ENCODE measurements around the gene KRTAP9-8. TPM values are rescaled to one million over a fixed set of nuclear protein-coding genes. Genes with fewer than 3 reads are reported as not detected.

The KRTAP9-8 gene
- total RNA-seq, 1 donor from 2014 or later, result not detected

- peaks cover 13% of the 10 kb centered on the region for H3K4me1 Mint-ChIP-seq (ENCODE audit: low read depth)
- no peaks in the 10 kb centered on the region for H3K36me3 Mint-ChIP-seq (ENCODE audit: low read depth)
- no peak for DNase-seq (ENCODE audit: low spot score)
- no peak for TF ChIP-seq CTCF (IDR thresholded peaks at IDR 0.05)
- no peak overlapping the region for H3K4me3 Mint-ChIP-seq (ENCODE audit: unreplicated experiment)
- no peaks in the 10 kb centered on the region for H3K27me3 Mint-ChIP-seq (ENCODE audit: low read depth)
- H3K9me3 Mint-ChIP-seq (ENCODE audit: low read depth), result peaks cover 3% of the 10 kb centered on the region
- no peak overlapping the region for H3K27ac Mint-ChIP-seq (ENCODE audit: unreplicated experiment)
These were observed 46.7 kb downstream of the KRTAP9-8 start for GRCh38 chr17:41284546-41284945.

GRCh38 chr17:41287050-41287449 lies 49.3 kb downstream of the KRTAP9-8 start:
- no peaks in the 10 kb centered on the region for H3K27me3 Mint-ChIP-seq (ENCODE audit: low read depth)
- no peaks in the 10 kb centered on the region for H3K36me3 Mint-ChIP-seq (ENCODE audit: low read depth)
- DNase-seq (ENCODE audit: low spot score), result no peak
- H3K4me1 Mint-ChIP-seq (ENCODE audit: low read depth), result peaks cover 13% of the 10 kb centered on the region
- TF ChIP-seq CTCF (IDR thresholded peaks at IDR 0.05), result no peak
- no peak overlapping the region for H3K27ac Mint-ChIP-seq (ENCODE audit: unreplicated experiment)
- H3K4me3 Mint-ChIP-seq (ENCODE audit: unreplicated experiment), result no peak overlapping the region
- H3K9me3 Mint-ChIP-seq (ENCODE audit: low read depth), result no peaks in the 10 kb centered on the region

Other genes starting within 250 kb of the KRTAP9-8 start
- not detected in 3 replicates for gene KRTAP3-3, start 243.8 kb upstream of the KRTAP9-8 start, total RNA-seq
- not detected in 3 replicates for gene KRTAP3-2, start 238.1 kb upstream of the KRTAP9-8 start, total RNA-seq
- not detected in 3 replicates for gene KRTAP3-1, start 228.9 kb upstream of the KRTAP9-8 start, total RNA-seq
- gene KRTAP1-5, start 210.8 kb upstream of the KRTAP9-8 start, total RNA-seq, result not detected in 3 replicates
- gene KRTAP1-4, start 207.8 kb upstream of the KRTAP9-8 start, total RNA-seq, result not detected in 3 replicates
- not detected in 3 replicates for gene KRTAP1-3, start 203.1 kb upstream of the KRTAP9-8 start, total RNA-seq
- gene KRTAP1-1, start 196.5 kb upstream of the KRTAP9-8 start, total RNA-seq, result not detected in 3 replicates
- not detected in 3 replicates for gene KRTAP2-1, start 190.7 kb upstream of the KRTAP9-8 start, total RNA-seq
- not detected in 3 replicates for gene KRTAP2-2, start 182.8 kb upstream of the KRTAP9-8 start, total RNA-seq
- not detected in 3 replicates for gene KRTAP2-3, start 177.9 kb upstream of the KRTAP9-8 start, total RNA-seq
- gene KRTAP2-4, start 172.1 kb upstream of the KRTAP9-8 start, total RNA-seq, result not detected in 3 replicates
- not detected in 3 replicates for gene KRTAP4-7, start 153.8 kb upstream of the KRTAP9-8 start, total RNA-seq
- gene KRTAP4-8, start 139.9 kb upstream of the KRTAP9-8 start, total RNA-seq, result not detected in 3 replicates
- gene KRTAP4-16, start 135.8 kb upstream of the KRTAP9-8 start, total RNA-seq, result not detected in 3 replicates
- gene KRTAP4-9, start 132.6 kb upstream of the KRTAP9-8 start, total RNA-seq, result not detected in 3 replicates
- gene KRTAP4-11, start 119.6 kb upstream of the KRTAP9-8 start, total RNA-seq, result not detected in 3 replicates
- gene KRTAP4-12, start 113.8 kb upstream of the KRTAP9-8 start, total RNA-seq, result not detected in 3 replicates
- gene KRTAP4-6, start 97.5 kb upstream of the KRTAP9-8 start, total RNA-seq, result not detected in 3 replicates
- not detected in 3 replicates for gene KRTAP4-5, start 88.2 kb upstream of the KRTAP9-8 start, total RNA-seq
- not detected in 3 replicates for gene KRTAP4-4, start 77.3 kb upstream of the KRTAP9-8 start, total RNA-seq
- gene KRTAP4-3, start 69.8 kb upstream of the KRTAP9-8 start, total RNA-seq, result not detected in 3 replicates
- gene KRTAP4-2, start 59.8 kb upstream of the KRTAP9-8 start, total RNA-seq, result not detected in 3 replicates
- not detected in 3 replicates for gene KRTAP4-1, start 53.1 kb upstream of the KRTAP9-8 start, total RNA-seq
- not detected in 3 replicates for gene KRTAP9-1, start 48.1 kb upstream of the KRTAP9-8 start, total RNA-seq
- gene KRTAP9-2, start 11.4 kb upstream of the KRTAP9-8 start, total RNA-seq, result not detected in 3 replicates
- not detected in 3 replicates for gene KRTAP9-3, start 5.5 kb upstream of the KRTAP9-8 start, total RNA-seq
- gene KRTAP9-4, start 11.7 kb downstream of the KRTAP9-8 start, total RNA-seq, result not detected in 3 replicates
- not detected in 3 replicates for gene KRTAP9-9, start 17.4 kb downstream of the KRTAP9-8 start, total RNA-seq
- gene KRTAP9-6, start 27.4 kb downstream of the KRTAP9-8 start, total RNA-seq, result not detected in 3 replicates
- gene KRTAP9-7, start 37.7 kb downstream of the KRTAP9-8 start, total RNA-seq, result not detected in 3 replicates
- not detected in 3 replicates for gene KRTAP29-1, start 64.9 kb downstream of the KRTAP9-8 start, total RNA-seq
- not detected in 3 replicates for gene KRTAP16-1, start 71.3 kb downstream of the KRTAP9-8 start, total RNA-seq
- gene KRTAP17-1, start 77.7 kb downstream of the KRTAP9-8 start, total RNA-seq, result not detected in 3 replicates
- not detected in 3 replicates for gene KRT33A, start 112.8 kb downstream of the KRTAP9-8 start, total RNA-seq
- gene KRT33B, start 131.8 kb downstream of the KRTAP9-8 start, total RNA-seq, result not detected in 3 replicates
- gene KRT34, start 144.3 kb downstream of the KRTAP9-8 start, total RNA-seq, result not detected in 3 replicates
- gene KRT31, start 159.6 kb downstream of the KRTAP9-8 start, total RNA-seq, result not detected in 3 replicates
- not detected in 3 replicates for gene KRT37, start 186.6 kb downstream of the KRTAP9-8 start, total RNA-seq
- gene KRT38, start 203.0 kb downstream of the KRTAP9-8 start, total RNA-seq, result not detected in 3 replicates
- not detected in 3 replicates for gene KRT32, start 229.4 kb downstream of the KRTAP9-8 start, total RNA-seq
- gene KRT35, start 243.2 kb downstream of the KRTAP9-8 start, total RNA-seq, result not detected in 3 replicates